Esophagus squamous epithelium (tissue), 4 donors: Measurements from ENCODE around the gene CHMP1B.

Experiments
- CTCF ChIP-seq, 6 experiments: fragments of 450-650 bp in 4 of 6; fragments of 200-600 bp in 2 of 6; sonication (generic) in 2 of 6; IDR thresholded peaks; one replicate each; pipeline ENCODE4 v1.5.1; 2016 to 2019; ENCODE audit warnings: antibody characterized with exemption in 6 of 6, mild to moderate bottlenecking in 4 of 6, moderate library complexity in 4 of 6
- POLR2A ChIP-seq, 4 donors: fragments of 450-650 bp; IDR thresholded peaks; one replicate each; pipeline ENCODE4 v1.6.1; 2017; ENCODE audit warnings: antibody characterized with exemption in 4 of 4, mild to moderate bottlenecking in 4 of 4, moderate library complexity in 3 of 4

DNA sequence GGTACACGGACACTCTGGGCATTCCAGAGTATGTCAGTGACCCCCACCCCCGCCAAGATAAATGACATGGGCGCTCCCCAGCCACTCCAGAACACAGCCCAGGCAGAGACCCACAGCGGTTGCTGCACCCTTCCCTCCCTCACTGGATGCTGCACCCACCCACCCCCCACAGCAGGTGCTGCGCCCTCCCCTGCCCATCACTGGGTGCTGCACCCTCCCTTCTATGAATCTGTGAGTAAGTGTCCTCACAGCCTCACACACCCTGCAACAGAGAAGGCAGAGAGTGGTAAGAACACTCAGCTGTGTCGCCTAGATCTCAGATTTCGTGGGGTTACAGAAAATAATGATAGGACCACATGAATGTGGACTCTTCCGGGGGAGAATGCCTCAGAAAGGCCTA, 23.5 kb downstream of the CHMP1B start:
- no peak for TF ChIP-seq CTCF (IDR thresholded peaks at IDR 0.05)
- TF ChIP-seq POLR2A (IDR thresholded peaks at IDR 0.05) = no peak
